Right ventricle myocardium superior (tissue), 1 donor: ENCODE measurements around the gene GIMAP2. TPM values are rescaled to one million over a fixed set of nuclear protein-coding genes. Genes with fewer than 3 reads are reported as not detected.
"Not testable (repeated sequence)": the region's sequence is repeated elsewhere in the genome, so short reads cannot be mapped to it uniquely, and the experiment has no call there.

Source experiments
- ATAC-seq: fragments of 200-7000 bp; cut with Tn5 transposase; one replicate; pipeline ENCODE4 v1.9.1; 2020; ENCODE audit warnings: mild to moderate bottlenecking; ENCODE audit not compliant: poor library complexity
- DNase-seq: peaks from one replicate; pipeline ENCODE4 v3.0.0-alpha.2; 2020
- intact Hi-C: fragments of 100-400 bp; cut with DNase I; formaldehyde crosslinking; loops from one replicate; pipeline ENCODE4 v1.11.2; 2022
- long read RNA-seq: library from polyadenylated mRNA; unstranded; transcript quantifications from one replicate; pipeline ENCODE4 v2.0.0, GENCODE V29; 2021
- total RNA-seq: library from RNA; stranded (reverse); fragmentation: NEBNext Ultra II Directional; extraction: Animal tissue kit (Norgen Biotek cat#: 25700); gene quantifications from one replicate; pipeline ENCODE4 v1.2.1, GENCODE V29; 2021
- donor health status: DM: no; HTN: yes; CAD: no; lungs with severe emphysema.

The GIMAP2 gene
- total RNA-seq, result 4.7 TPM
- long read RNA-seq, partial matches to known transcripts, result 0 of 2 reads
- long read RNA-seq, other reads (novel, unspliced or antisense), result 0 of 2 reads

GRCh38 chr7:150685219-150686029, at the start of gene GIMAP2:
Gene GIMAP2, plus strand, starts transcription at chr7:150685706. Its CDS starts 1,354 bp downstream, at chr7:150687060.
- intact Hi-C loops, result loop anchor here (2.0 kb wide), 1 partner anchor 29 kb away; no protein-coding TSS in a partner anchor
- peak; percentile 89 for ATAC-seq
- no peak for DNase-seq

GRCh38 chr7:150641854-150642253, 43.7 kb upstream of the GIMAP2 start:
- DNase-seq (no peak), ATAC-seq (no peak)
- intact Hi-C loops, result no loop called here

GRCh38 chr7:150642926-150643325, 42.6 kb upstream of the GIMAP2 start:
- intact Hi-C loops, result no loop called here
- ATAC-seq, result no peak
- no peak for DNase-seq

GRCh38 chr7:150645259-150646020, 40.1 kb upstream of the GIMAP2 start:
- no peak for ATAC-seq
- DNase-seq, result no peak
- intact Hi-C loops, result no loop called here

- ATAC-seq (peak; percentile 20), DNase-seq (no peak)
- intact Hi-C loops, result no loop called here
Observed at GRCh38 chr7:150648353-150649079, 37.0 kb upstream of the GIMAP2 start.

GRCh38 chr7:150649080-150649385, 36.5 kb upstream of the GIMAP2 start:
- DNase-seq, result no peak
- ATAC-seq, result peak; percentile 29
- intact Hi-C loops, result no loop called here

GRCh38 chr7:150654692-150655091, 30.8 kb upstream of the GIMAP2 start:
- no peak for ATAC-seq
- intact Hi-C loops, result no loop called here
- DNase-seq, result no peak

GRCh38 chr7:150656047-150656446, 29.5 kb upstream of the GIMAP2 start:
- no peak for ATAC-seq
- intact Hi-C loops, result no loop called here
- no peak for DNase-seq

GRCh38 chr7:150657526-150657925, 28.0 kb upstream of the GIMAP2 start:
- intact Hi-C loops, result no loop called here
- no peak for DNase-seq
- no peak for ATAC-seq

GRCh38 chr7:150660939-150661613, 24.4 kb upstream of the GIMAP2 start:
- DNase-seq, result no peak
- no peak for ATAC-seq
- intact Hi-C loops, result no loop called here

- ATAC-seq, DNase-seq, intact Hi-C loops: not testable (repeated sequence)
Observed at GRCh38 chr7:150662821-150663220, 22.7 kb upstream of the GIMAP2 start.

GRCh38 chr7:150663802-150664494, 21.6 kb upstream of the GIMAP2 start:
- no peak for ATAC-seq
- intact Hi-C loops, result no loop called here
- DNase-seq, result no peak

GRCh38 chr7:150665089-150665748, 20.3 kb upstream of the GIMAP2 start:
- DNase-seq (no peak), ATAC-seq (no peak)
- intact Hi-C loops, result no loop called here

- intact Hi-C loops, result no loop called here
- ATAC-seq (peak; percentile 45), DNase-seq (no peak)
Observed at GRCh38 chr7:150665896-150666295, 19.6 kb upstream of the GIMAP2 start.

- no peak for DNase-seq
Observed at GRCh38 chr7:150666412-150666811, 19.1 kb upstream of the GIMAP2 start.

GRCh38 chr7:150668472-150668911, 17.0 kb upstream of the GIMAP2 start:
- intact Hi-C loops, result no loop called here
- DNase-seq (no peak), ATAC-seq (no peak)

More at GRCh38 chr7:150666412-150666811, 19.1 kb upstream of the GIMAP2 start:
- ATAC-seq, result no peak
- intact Hi-C loops, result no loop called here

GRCh38 chr7:150668977-150669376, 16.5 kb upstream of the GIMAP2 start:
- no peak for ATAC-seq
- intact Hi-C loops, result no loop called here
- no peak for DNase-seq
